Natural killer cell (primary cell): ENCODE measurements around the gene HS6ST3. TPM values are rescaled to one million over a fixed set of nuclear protein-coding genes. Genes with fewer than 3 reads are reported as not detected.

ENCODE experiments used
- ATAC-seq, 3 donors: fragments of 150-1000 bp in 2 of 3; fragments of 200-7000 bp in 1 of 3; cut with Tn5 transposase; 1 replicate in 1 of 3; 2 replicates in 2 of 3; pipeline ENCODE4 v1.10.0; 2021; ENCODE audit warnings: mild to moderate bottlenecking in 2 of 3, moderate library complexity in 2 of 3
- DNase-seq, 2 donors: peaks; one replicate each; pipeline versions ENCODE4 v3.0.0 to v3.0.0-alpha.2; 2013 to 2021; ENCODE audit warnings: mixed read lengths in 1 of 2
- H3K27ac ChIP-seq: one replicate; pipeline ENCODE4 v1.5.1; 2013; ENCODE audit warnings: mild to moderate bottlenecking, low read length
- H3K27me3 ChIP-seq: one replicate; pipeline ENCODE4 v1.6.1; 2013; ENCODE audit warnings: low read length; ENCODE audit not compliant: control insufficient read depth, insufficient read depth
- H3K36me3 ChIP-seq: one replicate; pipeline ENCODE4 v1.6.1; 2013; ENCODE audit warnings: low read length; ENCODE audit not compliant: control insufficient read depth, insufficient read depth
- H3K4me1 ChIP-seq: one replicate; pipeline ENCODE4 v1.6.1; 2013; ENCODE audit warnings: low read length; ENCODE audit not compliant: control insufficient read depth, insufficient read depth
- H3K4me3 ChIP-seq: one replicate; pipeline ENCODE4 v1.5.1; 2013; ENCODE audit warnings: low read length
- H3K9me3 ChIP-seq: one replicate; pipeline ENCODE4 v1.6.1; 2013; ENCODE audit warnings: low read length; ENCODE audit not compliant: control insufficient read depth, insufficient read depth
- H3K27ac Mint-ChIP-seq, 2 donors: one replicate each; pipeline ENCODE4 v1.8.0; 2022; ENCODE audit warnings: mild to moderate bottlenecking in 2 of 2, mixed read lengths in 2 of 2, moderate library complexity in 1 of 2
- H3K27me3 Mint-ChIP-seq, 2 donors: one replicate each; pipeline ENCODE4 v1.8.0; 2022; ENCODE audit warnings: low read depth in 2 of 2, mixed read lengths in 2 of 2
- H3K36me3 Mint-ChIP-seq: one replicate; pipeline ENCODE4 v1.8.0; 2022; ENCODE audit warnings: mixed read lengths
- H3K4me1 Mint-ChIP-seq, 2 donors: one replicate each; pipeline ENCODE4 v1.8.0; 2022; ENCODE audit warnings: mixed read lengths in 2 of 2
- H3K4me3 Mint-ChIP-seq: one replicate; pipeline ENCODE4 v1.8.0; 2022; ENCODE audit warnings: mild to moderate bottlenecking, moderate library complexity, mixed read lengths
- H3K9me3 Mint-ChIP-seq, 2 donors: one replicate each; pipeline ENCODE4 v1.8.0; 2022; ENCODE audit warnings: mixed read lengths in 2 of 2
- WGBS: methylation state at CpG from one replicate; pipeline ENCODE4 v1.1.7; 2013; ENCODE audit warnings: missing lambda C conversion rate; ENCODE audit not compliant: insufficient coverage; 5-methylcytosine and 5-hydroxymethylcytosine counted together
- intact Hi-C: fragments of 100-400 bp; cut with micrococcal nuclease; formaldehyde crosslinking; loops from one replicate; pipeline ENCODE4 v1.14.2; 2022
- total RNA-seq, 4 donors: library from RNA; stranded (reverse); fragments of 120-200 nt in 1 of 4; gene quantifications; one replicate each; pipeline versions ENCODE4 v1.2.3 to v1.2.4, GENCODE V29; 2013 to 2022
- TF ChIP-seq, protein P1 (sequence below): fragments of 200-600 bp; IDR thresholded peaks from one replicate; pipeline ENCODE4 v1.8.0; 2022; ENCODE audit warnings: antibody characterized with exemption

The HS6ST3 gene
- total RNA-seq, 3 donors from 2014 or later (not counting 1 experiment from before 2014, with no cell fraction given): not detected

DNA sequence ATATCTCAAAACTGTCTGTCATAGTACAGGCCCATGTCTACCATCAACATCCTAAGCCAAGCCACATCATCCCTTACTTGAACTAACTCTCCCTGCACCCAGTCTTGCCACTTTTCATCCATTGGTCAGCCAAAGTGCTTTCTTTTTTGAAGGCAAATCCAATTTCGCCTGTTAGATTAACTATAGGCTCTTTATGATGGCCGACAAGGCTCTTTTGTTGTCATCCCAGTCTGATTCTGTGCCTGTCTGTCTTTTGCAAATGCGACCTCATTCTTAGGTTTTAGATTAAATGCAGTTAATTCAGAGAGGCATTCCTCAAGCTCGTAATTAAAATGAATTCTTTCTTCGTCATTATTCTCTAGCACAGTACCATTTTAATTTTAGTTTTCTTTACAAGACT lies 148.3 kb downstream of the HS6ST3 start:
- Histone ChIP-seq H3K9me3 (no peaks in the 10 kb centered on the region), H3K4me3 (no peak overlapping the region), H3K27ac (no peak overlapping the region), H3K36me3 (no peaks in the 10 kb centered on the region), H3K4me1 (no peaks in the 10 kb centered on the region), H3K27me3 (no peaks in the 10 kb centered on the region)
- Mint-ChIP-seq H3K4me1 (no peaks in the 10 kb centered on the region), H3K4me3 (no peak overlapping the region), H3K27me3 (no peaks in the 10 kb centered on the region), H3K36me3 (no peaks in the 10 kb centered on the region), H3K27ac (no peak overlapping the region), H3K9me3 (no peaks in the 10 kb centered on the region)
- 83% methylated on average over 3 of the region's 5 CpGs for WGBS
- ATAC-seq: no peak
- intact Hi-C loops: no loop called here
- TF ChIP-seq, protein P1, sequence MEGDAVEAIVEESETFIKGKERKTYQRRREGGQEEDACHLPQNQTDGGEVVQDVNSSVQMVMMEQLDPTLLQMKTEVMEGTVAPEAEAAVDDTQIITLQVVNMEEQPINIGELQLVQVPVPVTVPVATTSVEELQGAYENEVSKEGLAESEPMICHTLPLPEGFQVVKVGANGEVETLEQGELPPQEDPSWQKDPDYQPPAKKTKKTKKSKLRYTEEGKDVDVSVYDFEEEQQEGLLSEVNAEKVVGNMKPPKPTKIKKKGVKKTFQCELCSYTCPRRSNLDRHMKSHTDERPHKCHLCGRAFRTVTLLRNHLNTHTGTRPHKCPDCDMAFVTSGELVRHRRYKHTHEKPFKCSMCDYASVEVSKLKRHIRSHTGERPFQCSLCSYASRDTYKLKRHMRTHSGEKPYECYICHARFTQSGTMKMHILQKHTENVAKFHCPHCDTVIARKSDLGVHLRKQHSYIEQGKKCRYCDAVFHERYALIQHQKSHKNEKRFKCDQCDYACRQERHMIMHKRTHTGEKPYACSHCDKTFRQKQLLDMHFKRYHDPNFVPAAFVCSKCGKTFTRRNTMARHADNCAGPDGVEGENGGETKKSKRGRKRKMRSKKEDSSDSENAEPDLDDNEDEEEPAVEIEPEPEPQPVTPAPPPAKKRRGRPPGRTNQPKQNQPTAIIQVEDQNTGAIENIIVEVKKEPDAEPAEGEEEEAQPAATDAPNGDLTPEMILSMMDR: no peak
- no peak for DNase-seq

DNA sequence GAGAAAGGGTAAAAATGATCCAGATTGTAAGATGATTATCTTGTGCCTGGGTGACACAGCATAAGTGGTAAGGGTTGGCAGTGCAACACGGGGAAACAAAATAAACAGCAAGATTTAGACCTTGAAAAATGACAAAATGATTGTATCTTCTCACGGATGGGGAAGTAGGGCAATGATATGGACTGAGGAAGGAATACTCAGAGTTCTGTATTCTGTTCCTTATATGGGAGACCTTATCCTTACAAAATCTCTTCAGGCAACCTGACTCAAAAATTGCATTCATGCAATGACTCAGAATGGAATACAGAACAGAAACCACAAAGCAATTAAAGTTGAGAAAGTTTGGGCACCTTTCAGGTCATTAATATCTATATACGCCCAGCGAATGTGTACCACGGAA lies 149.0 kb downstream of the HS6ST3 start:
- Histone ChIP-seq H3K4me3 (no peak overlapping the region), H3K36me3 (no peaks in the 10 kb centered on the region), H3K9me3 (no peaks in the 10 kb centered on the region), H3K4me1 (no peaks in the 10 kb centered on the region), H3K27ac (no peak overlapping the region), H3K27me3 (no peaks in the 10 kb centered on the region)
- TF ChIP-seq, protein P1: no peak
- Mint-ChIP-seq H3K4me1 (no peaks in the 10 kb centered on the region), H3K27ac (no peak overlapping the region), H3K4me3 (no peak overlapping the region), H3K9me3 (no peaks in the 10 kb centered on the region), H3K36me3 (no peaks in the 10 kb centered on the region), H3K27me3 (no peaks in the 10 kb centered on the region)
- intact Hi-C loops: no loop called here
- ATAC-seq (no peak), DNase-seq (no peak)
- WGBS: 56% methylated on average over 2 of the region's 5 CpGs

DNA sequence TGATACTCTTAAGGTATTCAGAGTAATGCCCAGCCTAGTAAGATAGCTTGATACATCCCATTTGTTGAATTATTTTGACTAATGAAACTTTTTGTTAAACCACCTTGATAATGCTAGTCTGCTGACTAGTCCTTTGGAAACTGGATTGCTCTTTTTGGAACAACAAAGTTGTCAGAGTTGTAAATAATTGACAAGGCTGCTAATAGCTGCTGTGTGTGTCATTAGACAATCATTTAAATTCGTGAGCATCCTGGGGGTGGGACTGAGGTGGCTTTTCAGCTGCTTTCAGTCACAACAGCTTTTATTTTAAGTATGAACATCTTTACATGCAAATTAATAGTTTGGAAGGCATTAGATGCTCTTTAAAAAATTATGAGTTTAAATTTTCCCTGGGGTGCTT lies 153.5 kb downstream of the HS6ST3 start:
- no peak overlapping the region for H3K27ac Mint-ChIP-seq
- ATAC-seq (no peak), DNase-seq (no peak)
- peaks cover 3 to 4% of the 10 kb centered on the region in 2 donors for H3K9me3 Mint-ChIP-seq
- no CpG with 5 or more reads among the region's 1 CpG for WGBS
- no peaks in the 10 kb centered on the region for H3K27me3 ChIP-seq
- TF ChIP-seq, protein P1: no peak
- intact Hi-C loops: no loop called here
- H3K27me3 Mint-ChIP-seq: no peaks in the 10 kb centered on the region
- no peak overlapping the region for H3K4me3 ChIP-seq
- H3K4me1 ChIP-seq: no peaks in the 10 kb centered on the region
- no peaks in the 10 kb centered on the region for H3K4me1 Mint-ChIP-seq
- no peaks in the 10 kb centered on the region for H3K36me3 Mint-ChIP-seq
- H3K27ac ChIP-seq: no peak overlapping the region
- H3K36me3 ChIP-seq: no peaks in the 10 kb centered on the region
- no peak overlapping the region for H3K4me3 Mint-ChIP-seq
- H3K9me3 ChIP-seq: no peaks in the 10 kb centered on the region

DNA sequence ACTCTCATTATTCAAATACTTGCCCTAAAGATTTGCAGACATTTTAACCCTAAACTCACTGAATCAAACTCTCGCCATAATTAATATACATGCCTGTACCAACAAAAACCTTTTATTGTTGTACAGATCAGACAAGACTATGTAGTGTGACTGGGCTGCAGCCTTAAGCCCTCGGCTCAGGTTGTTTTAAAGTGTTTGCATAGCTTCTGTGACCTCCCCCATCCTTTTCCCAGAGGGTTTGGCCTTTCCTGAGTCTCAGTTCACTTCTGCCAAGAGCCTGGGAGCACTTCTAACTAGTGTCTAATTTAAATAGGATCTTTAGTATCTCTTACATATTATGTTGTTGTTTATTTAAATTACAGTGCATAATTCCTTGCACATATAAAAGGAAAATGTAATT lies 158.2 kb downstream of the HS6ST3 start:
- 48% methylated on average over 2 of the region's 2 CpGs for WGBS
- no peak for ATAC-seq
- no peak overlapping the region for H3K4me3 Mint-ChIP-seq

More for the DNA sequence above, 158.2 kb downstream of the HS6ST3 start:
- Histone ChIP-seq H3K9me3 (peaks cover 2% of the 10 kb centered on the region), H3K4me1 (no peaks in the 10 kb centered on the region), H3K36me3 (no peaks in the 10 kb centered on the region), H3K4me3 (no peak overlapping the region), H3K27me3 (no peaks in the 10 kb centered on the region), H3K27ac (no peak overlapping the region)
- intact Hi-C loops: no loop called here
- Mint-ChIP-seq H3K27ac (no peak overlapping the region), H3K36me3 (no peaks in the 10 kb centered on the region), H3K27me3 (no peaks in the 10 kb centered on the region), H3K9me3 (peaks cover 8 to 13% of the 10 kb centered on the region in 2 donors), H3K4me1 (no peaks in the 10 kb centered on the region)
- no peak for DNase-seq
- TF ChIP-seq, protein P1: no peak
